Measurements from ENCODE around the gene ZSCAN20.

ZSCAN20 gene

GRCh38 chr1:33541966-33542365, 69.5 kb downstream of the ZSCAN20 start:
- DNase-seq: no peak
